IMR-90 (cell line): ENCODE results near the gene MAP2K5. TPM values are rescaled to one million over a fixed set of nuclear protein-coding genes. Genes with fewer than 3 reads are reported as not detected.

ENCODE experiments used
- ATAC-seq: fragments of 200-7000 bp; cut with Tn5 transposase; 2 replicates; pipeline ENCODE4 v1.9.1; 2020; ENCODE audit warnings: low read depth, mild to moderate bottlenecking, moderate library complexity
- BruUV-seq: library from RNA; stranded (reverse); fragments of 400-500 nt; replicated peaks from 2 replicates; lab custom pipeline; 2021; lab: Mats Ljungman, UMichigan
- CTCF ChIA-PET: fragments of 300-600 bp; formaldehyde crosslinking; extraction: SDS; loops from one replicate; lab custom pipeline; 2021; ENCODE audit warnings: antibody characterized with exemption; lab: Yijun Ruan, JAX
- POLR2A ChIA-PET: fragments of 300-600 bp; sonication (Branson Sonifier 250); formaldehyde crosslinking; loops from one replicate; lab custom pipeline; 2022; ENCODE audit warnings: antibody characterized with exemption; ENCODE audit not compliant: unreplicated experiment; lab: Charles Lee
- DNase-seq: peaks from one replicate; pipeline ENCODE4 v3.0.0; 2013
- H2AFZ ChIP-seq: replicated peaks from 2 replicates; pipeline ENCODE3; 2013; ENCODE audit warnings: low read length, mild to moderate bottlenecking; ENCODE audit not compliant: poor library complexity
- H2AK5ac ChIP-seq: 2 replicates; pipeline ENCODE4 v1.6.1; 2013; ENCODE audit warnings: low read depth, low read length, inconsistent platforms
- H2AK9ac ChIP-seq: replicated peaks from 2 replicates; pipeline ENCODE3; 2013; ENCODE audit warnings: mild to moderate bottlenecking, low read depth, low read length, moderate library complexity; ENCODE audit not compliant: poor library complexity
- H2BK120ac ChIP-seq: 2 replicates; pipeline ENCODE4 v1.6.1; 2013; ENCODE audit warnings: low read depth, low read length, inconsistent platforms
- H2BK15ac ChIP-seq: 3 replicates; pipeline ENCODE4 v1.6.1; 2013; ENCODE audit warnings: low read depth, low read length, inconsistent platforms
- H2BK20ac ChIP-seq: 2 replicates; pipeline ENCODE4 v1.6.1; 2013; ENCODE audit warnings: low read depth, mild to moderate bottlenecking, inconsistent platforms, low read length, moderate library complexity
- H2BK5ac ChIP-seq: 2 replicates; pipeline ENCODE4 v1.6.1; 2013; ENCODE audit warnings: mild to moderate bottlenecking, low read depth, low read length, inconsistent platforms; ENCODE audit not compliant: poor library complexity, severe bottlenecking
- H3K14ac ChIP-seq: replicated peaks from 2 replicates; pipeline ENCODE4 v1.6.1; 2013; ENCODE audit warnings: low read depth, low read length, inconsistent platforms
- H3K18ac ChIP-seq: 2 replicates; pipeline ENCODE4 v1.6.1; 2013; ENCODE audit warnings: low read depth, low read length, control low read depth
- H3K23ac ChIP-seq: 2 replicates; pipeline ENCODE4 v1.6.1; 2013; ENCODE audit warnings: low read depth, low read length, inconsistent platforms
- H3K27ac ChIP-seq: 2 replicates; pipeline ENCODE4 v1.5.1; 2013; ENCODE audit warnings: mild to moderate bottlenecking, control low read depth, low read length; ENCODE audit not compliant: insufficient read depth
- H3K27me3 ChIP-seq: 2 replicates; pipeline ENCODE4 v1.6.1; 2013; ENCODE audit warnings: low read length; ENCODE audit not compliant: control insufficient read depth, insufficient read depth
- H3K36me3 ChIP-seq: 2 replicates; pipeline ENCODE4 v1.6.1; 2013; ENCODE audit warnings: low read length, mixed read lengths; ENCODE audit not compliant: control insufficient read depth, insufficient read depth
- H3K4ac ChIP-seq: 2 replicates; pipeline ENCODE4 v1.6.1; 2013; ENCODE audit warnings: low read depth, low read length, inconsistent platforms
- H3K4me1 ChIP-seq: 2 replicates; pipeline ENCODE4 v1.6.1; 2013; ENCODE audit warnings: low read length, mixed read lengths; ENCODE audit not compliant: control insufficient read depth, insufficient read depth
- H3K4me2 ChIP-seq: 2 replicates; pipeline ENCODE4 v1.6.1; 2013; ENCODE audit warnings: low read depth, mild to moderate bottlenecking, control low read depth, low read length, moderate library complexity
- H3K4me3 ChIP-seq: 2 replicates; pipeline ENCODE4 v1.5.1; 2013; ENCODE audit warnings: low read depth, mild to moderate bottlenecking, control low read depth, low read length, moderate library complexity; ENCODE audit not compliant: insufficient read depth
- H3K56ac ChIP-seq: 2 replicates; pipeline ENCODE4 v1.6.1; 2013; ENCODE audit warnings: low read length, inconsistent platforms; ENCODE audit not compliant: insufficient read depth; ENCODE audit errors: extremely low read depth
- H3K79me1 ChIP-seq, 2 experiments: 2 replicates each; pipeline ENCODE4 v1.6.1; 2013; ENCODE audit warnings: low read length in 2 of 2, inconsistent platforms in 1 of 2, low read depth in 1 of 2
- H3K9ac ChIP-seq: 2 replicates; pipeline ENCODE4 v1.6.1; 2013; ENCODE audit warnings: low read depth, low read length, control low read depth
- H3K9me1 ChIP-seq: 2 replicates; pipeline ENCODE4 v1.6.1; 2013; ENCODE audit warnings: low read length, inconsistent platforms; ENCODE audit not compliant: insufficient read depth
- H3K9me3 ChIP-seq: 2 replicates; pipeline ENCODE4 v1.6.1; 2013; ENCODE audit warnings: low read length; ENCODE audit not compliant: control insufficient read depth, insufficient read depth
- H4K20me1 ChIP-seq: 2 replicates; pipeline ENCODE4 v1.6.1; 2013; ENCODE audit warnings: low read length, inconsistent platforms; ENCODE audit not compliant: insufficient read depth
- H4K5ac ChIP-seq: 2 replicates; pipeline ENCODE4 v1.6.1; 2013; ENCODE audit warnings: mild to moderate bottlenecking, low read depth, low read length, control low read depth
- H4K8ac ChIP-seq, 2 experiments: 2 replicates each; pipeline ENCODE4 v1.6.1; 2013; ENCODE audit warnings: low read depth in 2 of 2, low read length in 2 of 2, control low read depth in 1 of 2, inconsistent platforms in 1 of 2
- H4K91ac ChIP-seq: 2 replicates; pipeline ENCODE4 v1.6.1; 2013; ENCODE audit warnings: low read depth, low read length, inconsistent platforms; ENCODE audit not compliant: insufficient read depth
- FOS ChIP-seq: fragments of 150-350 bp; IDR thresholded peaks from 2 replicates; pipeline ENCODE4 v1.6.1; 2016; ENCODE audit warnings: low read depth, low read length
- MXI1 ChIP-seq: IDR thresholded peaks from 2 replicates; pipeline ENCODE4 v1.6.1; 2012; ENCODE audit warnings: low read depth, mild to moderate bottlenecking, low read length, moderate library complexity, borderline replicate concordance
- NFE2L2 ChIP-seq: fragments of 150-350 bp; IDR thresholded peaks from 2 replicates; pipeline ENCODE4 v1.6.1; 2016; ENCODE audit warnings: low read depth, mild to moderate bottlenecking, low read length
- WGBS, 2 experiments: methylation state at CpG; one replicate each; pipeline versions ENCODE4 v1.1.5 to v1.1.7; 2013; ENCODE audit warnings: missing lambda C conversion rate in 2 of 2; ENCODE audit not compliant: insufficient read length in 1 of 2; ENCODE audit errors: extremely low coverage in 2 of 2; 5-methylcytosine and 5-hydroxymethylcytosine counted together
- dilution Hi-C: fragments of 300-500 bp; cut with HindIII; formaldehyde crosslinking; loops from one replicate; pipeline ENCODE4 v1.14.3; 2018; ENCODE audit warnings: low sequenced_read_pairs; ENCODE audit not compliant: unreplicated experiment
- in situ Hi-C: fragments of 300-500 bp; cut with MboI; formaldehyde crosslinking; loops from 3 replicates; pipeline ENCODE4 v1.14.3; 2019; ENCODE audit warnings: low sequenced_read_pairs, inconsistent platforms, mixed read lengths
- intact Hi-C: fragments of 100-400 bp; cut with micrococcal nuclease; formaldehyde crosslinking; loops from 2 replicates; pipeline ENCODE4 v1.10.0; 2022
- polyA plus RNA-seq, 3 experiments: library from polyadenylated mRNA; depleted of rRNA; stranded (reverse); fragments of >200 nt; gene quantifications; 2 replicates each; pipeline ENCODE4 v1.2.3, GENCODE V29; 2012; ENCODE audit warnings: low replicate concordance in 1 of 3
- total RNA-seq: library from RNA; depleted of rRNA; stranded (reverse); fragments of >200 nt; gene quantifications from 2 replicates; pipeline ENCODE4 v1.2.3, GENCODE V29; 2012

Gene MAP2K5
- total and polyA plus RNA-seq, 2 of the 4 experiments (the other 2 are of a cell fraction), result 1.6 to 6.1 TPM

- Histone ChIP-seq H3K4me2 (peak overlapping the region; percentile 73), H4K5ac (no peak overlapping the region), H3K27me3 (no peaks in the 10 kb centered on the region), H2BK20ac (no peak overlapping the region), H4K91ac (no peak overlapping the region), H2BK5ac (no peak overlapping the region), H3K9me3 (no peaks in the 10 kb centered on the region), H3K4ac (no peak overlapping the region), H3K9ac (no peak overlapping the region), H2AK5ac (no peak overlapping the region), H2BK120ac (no peak overlapping the region), H3K23ac (no peak overlapping the region), H4K20me1 (peaks cover 7% of the 10 kb centered on the region; the same call in 1 of the 2 replicates), H3K56ac (no peak overlapping the region), H3K36me3 (peaks cover 16% of the 10 kb centered on the region), H3K14ac (no peak overlapping the region), H4K8ac (no peak overlapping the region), H3K18ac (no peak overlapping the region), H3K27ac (no peak overlapping the region), H3K4me3 (no peak overlapping the region), H3K79me1 (peaks cover 16 to 23% of the 10 kb centered on the region in 2 experiments), H3K9me1 (peaks cover 3% of the 10 kb centered on the region; the same call in 1 of the 2 replicates), H2AK9ac (no peak overlapping the region), H2AFZ (no peak overlapping the region), H3K4me1 (peaks cover 11% of the 10 kb centered on the region), H2BK15ac (no peak overlapping the region)
- intact Hi-C loops (no loop called here), dilution Hi-C loops (no loop called here), in situ Hi-C loops (no loop called here)
- BruUV-seq, result no TSS peak
- DNase-seq (peak; percentile 73), ATAC-seq (peak; percentile 94)
- CTCF ChIA-PET, result no interaction called here
- POLR2A ChIA-PET, result interaction anchor here (0.5 kb wide), 1 partner anchor 82 kb away, joined by 4 read pairs; no protein-coding TSS in a partner anchor
- no peak for TF ChIP-seq NFE2L2
- no peak for TF ChIP-seq MXI1
- TF ChIP-seq FOS, result peak; percentile 45
- no CpG with 5 or more reads among the region's 2 CpGs for WGBS, 2 experiments
Observed at GRCh38 chr15:67548236-67548852, 5.8 kb downstream of the MAP2K5 start.
